ENCODE data around the gene ZNHIT2. TPM values are rescaled to one million over a fixed set of nuclear protein-coding genes. Genes with fewer than 3 reads are reported as not detected.
A peak's percentile ranks its signal among the peaks of the same experiment; 100 is the strongest.

ZNHIT2 gene
- total RNA-seq, 1 donor, result 11.0 TPM

DNA sequence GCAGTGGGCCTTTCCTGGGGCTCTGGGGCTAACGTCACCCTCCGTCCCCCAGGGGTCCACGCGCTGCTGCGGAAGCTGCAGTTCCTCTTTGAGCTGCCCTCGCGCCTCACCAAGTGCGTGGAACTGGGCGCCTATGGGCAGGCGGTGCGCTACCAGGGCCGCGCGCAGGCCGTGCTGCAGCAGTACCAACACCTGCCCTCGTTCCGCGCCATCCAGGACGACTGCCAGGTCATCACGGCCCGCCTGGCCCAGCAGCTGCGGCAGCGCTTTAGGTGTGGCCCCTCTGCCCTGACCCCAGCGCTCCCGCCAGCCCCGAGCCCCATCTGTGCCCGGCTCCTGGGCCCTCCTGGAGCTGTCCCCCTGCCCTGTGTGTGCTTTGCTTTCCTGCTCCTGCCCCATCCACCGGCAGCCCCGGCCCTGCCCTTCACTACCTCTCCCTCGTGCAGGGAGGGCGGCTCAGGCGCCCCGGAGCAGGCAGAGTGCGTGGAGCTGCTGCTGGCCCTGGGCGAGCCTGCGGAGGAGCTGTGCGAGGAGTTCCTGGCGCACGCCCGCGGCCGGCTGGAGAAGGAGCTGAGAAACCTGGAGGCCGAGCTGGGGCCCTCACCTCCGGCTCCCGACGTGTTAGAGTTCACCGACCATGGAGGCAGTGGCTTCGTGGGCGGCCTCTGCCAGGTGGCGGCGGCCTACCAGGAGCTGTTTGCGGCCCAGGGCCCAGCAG is 9.6 kb downstream of the ZNHIT2 start:
- DNase-seq (ENCODE audit: low read depth in 2 of 3, low spot score in 2 of 3), result no peak

DNA sequence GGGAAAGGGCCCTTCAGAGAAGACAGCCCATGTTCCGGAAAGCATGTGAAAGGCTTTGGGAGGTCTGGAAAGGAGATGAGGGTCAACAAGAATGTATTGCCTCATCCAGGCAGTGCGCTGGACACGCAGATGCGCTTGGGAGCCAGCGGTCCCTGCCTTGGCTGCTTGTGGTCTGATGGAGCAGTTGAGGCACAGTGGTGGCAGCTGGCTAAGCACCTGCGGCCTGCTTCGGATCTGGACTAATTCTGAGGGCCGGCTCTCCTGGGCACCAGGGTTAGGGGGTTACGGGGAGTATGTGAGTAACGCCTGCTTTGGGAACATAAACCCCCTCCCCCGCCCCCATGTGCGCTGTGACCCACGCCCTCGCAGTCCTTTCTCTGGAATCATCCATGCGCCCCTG is 10.4 kb downstream of the ZNHIT2 start:
- no peak for DNase-seq (ENCODE audit: low read depth in 2 of 3, low spot score in 2 of 3)

DNA sequence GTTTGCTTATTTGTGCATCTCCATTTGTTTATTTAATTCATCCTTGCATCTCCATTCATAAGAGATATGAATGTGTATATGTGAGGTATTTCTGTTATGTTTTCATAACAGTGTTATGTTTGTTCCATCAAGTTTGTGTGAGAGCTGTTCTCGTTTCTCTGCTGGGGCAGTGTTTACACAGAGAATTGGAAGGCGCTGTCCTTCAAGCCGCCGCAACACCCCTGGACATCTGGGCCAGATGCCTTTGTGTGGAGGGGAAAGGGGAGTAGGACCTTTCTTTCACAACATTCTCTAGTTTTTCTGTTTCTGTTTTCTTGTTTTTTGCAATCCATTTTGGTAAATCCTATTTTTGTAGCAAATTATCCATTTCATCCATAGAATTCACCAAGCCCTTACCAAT is 12.9 kb downstream of the ZNHIT2 start:
- no peak for DNase-seq (ENCODE audit: low read depth in 2 of 3, low spot score in 2 of 3)

DNA sequence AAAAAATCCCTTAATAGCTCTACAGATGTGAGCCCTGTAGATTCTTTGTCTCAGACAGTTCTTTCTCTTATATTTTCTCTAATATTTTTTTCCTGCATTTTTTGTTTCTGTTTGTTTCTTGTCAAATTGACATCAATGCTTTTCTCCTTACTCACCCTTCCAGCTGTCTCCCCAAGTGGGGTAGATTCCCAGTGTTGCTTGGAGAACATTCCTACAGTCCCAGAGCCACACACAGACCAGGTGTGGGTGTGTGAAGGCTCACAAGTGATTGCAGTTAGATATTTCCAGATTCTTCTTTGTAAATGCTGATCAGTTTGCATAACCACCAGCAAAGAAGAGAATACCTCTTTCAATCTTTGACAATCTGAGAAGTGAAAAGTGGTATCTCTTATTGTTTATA is 14.0 kb downstream of the ZNHIT2 start:
- DNase-seq (ENCODE audit: low read depth in 2 of 3, low spot score in 2 of 3), result no peak

DNA sequence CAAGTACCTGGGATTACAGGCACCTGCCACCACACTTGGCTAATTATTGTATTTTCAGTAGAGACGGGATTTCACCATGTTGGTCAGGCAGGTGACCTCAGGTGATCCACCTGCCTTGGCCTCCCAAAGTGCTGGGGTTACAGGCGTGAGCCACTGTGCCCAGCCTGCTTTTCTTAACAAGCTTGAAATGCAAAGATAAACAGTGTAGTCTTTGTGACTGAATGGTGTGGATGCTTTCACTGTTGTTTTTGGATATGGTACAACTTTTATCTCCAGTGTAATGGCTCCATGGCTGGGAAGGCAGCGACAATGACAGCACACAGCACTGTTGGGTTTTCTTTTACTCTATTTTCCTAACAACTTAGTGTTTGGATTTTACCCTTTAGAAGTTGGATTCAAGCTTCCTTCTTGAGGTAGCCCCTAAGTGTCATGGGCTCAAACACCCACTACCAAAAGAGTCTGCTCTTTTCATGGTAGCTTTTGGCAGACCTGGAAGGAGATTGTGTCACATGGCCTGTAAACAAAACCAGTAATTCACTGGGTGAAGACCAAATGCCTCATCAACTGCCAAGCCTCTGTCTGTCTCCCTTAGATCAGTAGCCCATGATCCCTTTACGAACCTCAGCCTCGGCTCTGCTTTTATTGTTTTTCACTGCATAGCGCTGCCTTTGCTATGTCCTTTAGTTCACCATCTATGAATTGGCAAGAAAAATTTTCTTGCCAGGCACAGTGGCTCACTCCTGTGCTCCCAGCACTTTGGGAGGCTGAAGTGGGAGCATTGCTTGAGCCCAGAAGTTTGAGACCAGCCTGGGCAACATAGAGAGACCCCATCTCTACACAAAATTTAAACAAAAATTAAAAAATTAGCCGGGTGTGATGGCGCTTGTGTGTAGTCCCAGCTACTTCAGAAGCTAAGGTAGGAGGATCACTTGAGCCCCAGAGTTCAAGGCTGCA is 15.1 kb downstream of the ZNHIT2 start:
- no peak for DNase-seq (ENCODE audit: low read depth in 2 of 3, low spot score in 2 of 3)

DNA sequence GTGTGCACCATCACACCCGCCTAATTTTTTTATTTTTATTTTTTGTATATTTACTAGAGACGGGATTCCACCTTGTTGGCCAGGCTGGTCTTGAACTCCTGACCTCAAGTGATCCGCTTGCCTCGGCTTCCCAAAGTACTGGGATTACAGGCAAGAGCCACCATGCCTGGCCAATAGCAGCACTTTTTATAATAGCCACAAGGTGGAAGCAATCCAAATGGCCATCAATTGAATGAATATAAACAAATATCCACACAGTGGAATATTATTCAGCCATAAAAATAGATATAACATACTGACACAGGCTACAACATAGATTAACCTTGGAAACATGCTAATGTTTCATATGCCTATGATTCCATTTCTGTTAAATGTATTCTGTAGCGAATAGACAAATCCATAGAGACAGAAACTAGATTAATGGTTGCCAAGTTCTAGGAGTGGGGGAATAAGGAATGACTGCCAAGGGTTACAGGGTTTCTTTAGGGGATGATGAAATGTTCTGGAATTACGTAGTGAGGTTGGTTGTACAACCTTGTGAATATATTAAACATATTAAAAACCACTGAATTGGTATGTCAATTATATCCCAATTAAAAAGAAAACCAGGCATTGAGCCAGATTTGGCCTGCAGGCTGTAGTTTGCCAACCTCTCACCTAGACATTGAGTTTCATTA is 16.7 kb downstream of the ZNHIT2 start:
- no peak for DNase-seq (ENCODE audit: low read depth in 2 of 3, low spot score in 2 of 3)

DNA sequence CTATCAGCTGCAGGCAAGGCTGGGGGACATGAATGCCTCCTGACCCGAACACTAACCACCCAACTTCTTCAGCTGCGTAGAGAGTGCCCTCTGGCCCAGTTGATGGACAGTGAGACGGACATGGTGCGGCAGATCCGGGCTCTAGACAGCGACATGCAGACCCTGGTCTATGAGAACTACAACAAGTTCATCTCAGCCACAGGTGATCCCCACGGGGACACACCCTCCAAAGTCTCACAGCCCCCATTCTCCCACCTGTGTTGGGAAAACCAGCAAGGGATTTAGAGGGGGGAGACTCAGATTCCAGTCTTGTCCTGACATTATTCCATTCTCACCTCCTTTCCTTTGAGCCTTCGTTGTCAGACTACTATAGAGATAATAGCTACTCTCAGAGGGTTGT is 20.6 kb downstream of the ZNHIT2 start:
- DNase-seq (ENCODE audit: low read depth in 2 of 3, low spot score in 2 of 3), result no peak

DNA sequence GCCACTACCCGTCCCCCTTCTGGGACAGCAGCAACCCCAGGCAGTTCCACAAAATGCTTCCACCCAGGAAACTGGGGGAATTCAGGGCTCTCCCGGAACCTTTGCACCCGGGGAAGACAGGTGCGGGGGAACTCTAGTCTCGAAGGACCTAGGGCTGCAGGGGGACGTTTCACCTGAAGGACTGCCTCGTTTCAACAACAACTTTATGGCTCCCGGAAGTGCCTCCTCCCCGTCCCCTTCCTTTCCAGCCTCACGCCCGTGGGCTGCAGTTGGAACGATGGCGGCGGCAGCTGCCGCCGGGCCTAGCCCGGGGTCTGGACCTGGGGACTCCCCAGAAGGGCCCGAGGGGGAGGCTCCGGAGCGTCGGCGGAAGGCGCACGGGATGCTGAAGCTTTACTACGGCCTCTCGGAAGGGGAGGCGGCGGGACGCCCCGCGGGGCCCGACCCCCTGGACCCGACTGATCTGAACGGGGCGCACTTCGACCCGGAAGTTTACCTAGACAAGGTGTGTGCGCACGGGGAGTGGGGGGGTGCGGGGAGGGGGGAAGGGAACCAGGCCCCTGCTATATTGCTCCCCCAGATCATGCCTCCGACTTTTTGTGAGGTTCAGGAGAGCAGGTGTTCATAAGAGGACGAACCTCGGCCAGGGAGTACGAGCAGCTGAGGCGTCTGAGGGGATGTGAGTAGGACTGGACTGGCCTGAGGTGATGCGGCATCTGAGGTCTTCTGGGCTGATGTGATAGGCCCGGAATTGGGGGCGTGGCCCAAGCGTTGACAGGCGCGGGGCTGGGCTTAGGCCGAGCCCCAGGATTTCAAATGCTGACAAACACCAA is 21.3 kb downstream of the ZNHIT2 start, which contains the start of gene VPS51:
TSS of gene VPS51 (plus strand) at position 241 of the 833 bp plus-strand sequence. CDS start at position 278, 37 bp downstream.
- peak; percentile 72 to 93 (median 89) for DNase-seq (ENCODE audit: low read depth in 2 of 3, low spot score in 2 of 3)

DNA sequence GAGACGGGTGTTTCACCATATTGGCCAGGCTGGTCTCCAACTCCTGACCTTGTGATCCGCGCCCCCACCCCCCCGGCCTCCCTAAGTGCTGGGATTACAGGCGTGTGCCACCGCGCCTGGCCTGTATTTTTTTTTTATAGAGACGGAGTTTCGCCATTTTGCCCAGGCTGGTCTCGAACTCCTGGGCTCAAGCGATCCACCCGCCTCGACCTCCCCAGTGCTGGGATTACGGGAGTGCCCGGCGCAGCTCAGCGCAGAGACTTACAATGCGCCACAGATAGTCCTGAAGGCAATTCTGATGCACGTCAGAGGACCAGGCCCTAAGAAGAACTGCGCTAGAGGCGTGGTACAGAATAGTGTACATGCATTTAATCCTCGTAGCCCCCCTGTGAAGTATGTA is 22.1 kb downstream of the ZNHIT2 start:
- no peak for DNase-seq (ENCODE audit: low read depth in 2 of 3, low spot score in 2 of 3)

DNA sequence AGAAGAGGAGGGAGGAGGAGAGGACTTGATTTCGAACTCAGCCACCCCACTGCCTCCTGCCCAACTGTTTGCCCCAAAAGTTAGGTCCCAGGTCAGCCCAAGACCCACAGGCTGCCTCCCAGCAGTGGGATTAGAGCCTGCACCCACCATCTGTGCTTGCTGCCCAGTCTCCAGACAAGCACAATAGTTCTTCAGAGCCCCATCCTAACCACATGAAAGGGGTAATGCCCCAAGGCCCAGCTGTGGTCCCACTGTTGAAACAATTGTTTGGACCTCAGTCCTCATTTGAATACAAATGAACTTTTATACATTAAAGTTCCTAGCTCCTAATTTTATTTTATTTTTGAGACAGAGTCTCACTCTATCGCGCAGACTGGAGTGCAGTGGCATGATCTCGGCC is 26.9 kb downstream of the ZNHIT2 start:
- no peak for DNase-seq (ENCODE audit: low read depth in 2 of 3, low spot score in 2 of 3)

DNA sequence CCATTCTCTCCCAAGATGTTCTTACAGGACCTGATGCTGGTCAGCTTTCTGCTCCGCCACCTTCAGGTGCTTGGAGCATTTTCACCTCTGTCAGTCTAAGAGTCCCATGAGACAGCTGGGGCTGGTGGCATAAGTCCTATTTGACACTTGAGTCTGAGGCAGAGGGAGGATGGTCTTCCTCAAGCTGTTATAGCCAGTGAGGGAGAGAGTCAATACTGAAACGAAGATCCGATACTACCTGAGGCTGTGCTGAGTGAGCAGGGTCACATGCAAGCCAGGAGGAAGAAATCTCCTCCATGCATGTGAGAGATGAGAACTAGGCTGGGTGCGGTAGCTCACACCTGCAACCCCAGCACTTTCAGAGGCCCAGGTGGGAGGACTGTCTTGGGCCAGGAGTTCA is 27.9 kb downstream of the ZNHIT2 start:
- DNase-seq (ENCODE audit: low read depth in 2 of 3, low spot score in 2 of 3), result no peak

DNA sequence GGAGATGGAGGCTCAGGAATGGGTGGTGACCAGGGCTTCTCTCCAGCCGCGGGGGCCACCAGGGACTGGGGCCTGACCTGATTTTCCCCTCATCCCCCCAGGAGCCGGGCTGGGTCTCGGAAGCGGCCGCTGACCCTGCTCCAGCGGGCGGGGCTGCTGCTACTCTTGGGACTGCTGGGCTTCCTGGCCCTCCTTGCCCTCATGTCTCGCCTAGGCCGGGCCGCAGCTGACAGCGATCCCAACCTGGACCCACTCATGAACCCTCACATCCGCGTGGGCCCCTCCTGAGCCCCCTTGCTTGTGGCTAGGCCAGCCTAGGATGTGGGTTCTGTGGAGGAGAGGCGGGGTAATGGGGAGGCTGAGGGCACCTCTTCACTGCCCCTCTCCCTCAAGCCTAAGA is 29.7 kb downstream of the ZNHIT2 start:
- no peak for DNase-seq (ENCODE audit: low read depth in 2 of 3, low spot score in 2 of 3)

DNA sequence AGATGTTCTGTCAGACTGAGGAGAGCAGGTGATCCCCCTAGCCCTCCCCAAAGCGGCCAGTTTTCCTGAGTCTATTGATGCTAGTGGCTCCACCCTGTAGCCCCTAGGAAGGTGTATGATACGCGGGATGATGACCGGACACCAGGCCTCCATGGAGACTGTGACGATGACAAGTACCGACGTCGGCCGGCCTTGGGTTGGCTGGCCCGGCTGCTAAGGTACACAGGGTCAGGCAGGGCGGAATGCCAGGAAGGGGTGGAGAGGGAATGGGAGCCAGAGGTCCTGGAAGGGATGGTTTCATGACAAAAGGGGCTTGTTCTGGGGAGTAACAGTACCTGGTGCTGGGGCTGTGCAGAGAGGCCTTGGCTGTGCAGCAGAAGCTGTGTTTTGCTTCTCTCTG is 30.3 kb downstream of the ZNHIT2 start:
- DNase-seq (ENCODE audit: low read depth in 2 of 3, low spot score in 2 of 3), result no peak

DNA sequence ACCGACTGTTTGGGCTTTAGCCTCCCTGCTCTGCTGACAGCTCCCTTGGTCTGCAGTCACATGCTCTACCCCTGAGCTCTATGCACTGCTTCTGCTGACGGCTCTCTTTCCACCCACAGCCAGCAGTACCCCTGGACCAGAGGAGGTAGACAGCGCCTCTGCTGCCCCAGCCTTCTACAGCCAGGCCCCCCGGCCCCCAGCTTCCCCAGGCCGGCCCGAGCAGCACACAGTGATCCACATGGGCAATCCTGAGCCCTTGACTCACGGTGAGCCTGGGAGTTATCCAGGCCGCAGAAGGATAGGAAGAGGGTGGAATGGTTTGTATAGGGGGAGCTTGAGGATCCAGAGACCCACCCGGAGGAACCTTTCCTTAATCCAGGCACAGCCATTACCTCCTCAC is 30.7 kb downstream of the ZNHIT2 start:
- DNase-seq (ENCODE audit: low read depth in 2 of 3, low spot score in 2 of 3), result no peak

DNA sequence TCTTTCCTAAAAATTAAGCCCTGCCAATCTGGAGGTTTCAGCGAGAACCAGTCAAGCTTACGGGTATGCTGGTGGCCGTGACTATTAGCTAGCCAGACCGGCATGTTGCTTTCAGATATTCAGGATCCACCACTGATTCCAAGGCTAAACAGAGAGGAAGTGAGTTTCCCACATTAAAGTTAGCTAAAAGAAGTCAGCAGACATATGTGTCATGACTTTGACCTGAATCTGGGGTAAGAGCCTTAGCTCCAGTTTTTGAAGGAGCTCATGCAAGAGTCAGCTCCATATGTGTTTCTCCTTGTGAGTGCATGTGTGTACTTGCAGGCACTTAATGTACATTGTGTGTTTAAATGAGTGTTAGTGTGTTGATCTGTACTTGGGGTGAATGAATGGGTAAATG is 32.1 kb downstream of the ZNHIT2 start:
- DNase-seq (ENCODE audit: low read depth in 2 of 3, low spot score in 2 of 3), result no peak

DNA sequence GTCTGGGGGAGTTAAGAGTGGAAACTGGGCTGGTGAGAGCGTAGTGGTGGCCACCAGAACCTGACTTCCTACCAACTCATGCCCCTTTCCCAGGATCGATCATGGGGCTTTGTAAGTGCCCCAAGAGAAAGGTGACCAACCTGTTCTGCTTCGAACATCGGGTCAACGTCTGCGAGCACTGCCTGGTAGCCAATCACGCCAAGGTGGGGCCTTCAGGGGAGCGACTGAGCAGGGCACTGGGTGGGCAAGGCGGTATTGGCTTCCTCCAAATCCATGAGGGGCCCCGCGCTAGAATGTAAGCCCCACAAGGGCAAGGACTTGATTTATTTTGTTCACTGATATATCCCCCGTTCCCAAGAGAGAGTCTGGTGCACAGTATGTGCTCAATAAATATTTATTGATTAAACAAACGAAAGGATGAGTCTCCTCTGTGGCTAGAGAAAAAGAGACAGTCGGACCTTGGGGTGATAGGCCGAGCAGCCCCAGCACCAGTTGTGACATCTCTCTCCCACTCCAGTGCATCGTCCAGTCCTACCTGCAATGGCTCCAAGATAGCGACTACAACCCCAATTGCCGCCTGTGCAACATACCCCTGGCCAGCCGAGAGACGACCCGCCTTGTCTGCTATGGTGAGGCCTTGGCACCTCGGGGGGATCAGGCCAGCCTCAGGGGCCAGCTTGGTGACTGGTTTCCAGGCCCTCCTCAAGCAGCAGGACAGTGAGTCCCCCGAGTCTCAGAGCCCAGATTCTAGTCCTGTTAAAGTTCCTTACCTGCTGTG is 32.7 kb downstream of the ZNHIT2 start:
- DNase-seq (ENCODE audit: low read depth in 2 of 3, low spot score in 2 of 3), result no peak

DNA sequence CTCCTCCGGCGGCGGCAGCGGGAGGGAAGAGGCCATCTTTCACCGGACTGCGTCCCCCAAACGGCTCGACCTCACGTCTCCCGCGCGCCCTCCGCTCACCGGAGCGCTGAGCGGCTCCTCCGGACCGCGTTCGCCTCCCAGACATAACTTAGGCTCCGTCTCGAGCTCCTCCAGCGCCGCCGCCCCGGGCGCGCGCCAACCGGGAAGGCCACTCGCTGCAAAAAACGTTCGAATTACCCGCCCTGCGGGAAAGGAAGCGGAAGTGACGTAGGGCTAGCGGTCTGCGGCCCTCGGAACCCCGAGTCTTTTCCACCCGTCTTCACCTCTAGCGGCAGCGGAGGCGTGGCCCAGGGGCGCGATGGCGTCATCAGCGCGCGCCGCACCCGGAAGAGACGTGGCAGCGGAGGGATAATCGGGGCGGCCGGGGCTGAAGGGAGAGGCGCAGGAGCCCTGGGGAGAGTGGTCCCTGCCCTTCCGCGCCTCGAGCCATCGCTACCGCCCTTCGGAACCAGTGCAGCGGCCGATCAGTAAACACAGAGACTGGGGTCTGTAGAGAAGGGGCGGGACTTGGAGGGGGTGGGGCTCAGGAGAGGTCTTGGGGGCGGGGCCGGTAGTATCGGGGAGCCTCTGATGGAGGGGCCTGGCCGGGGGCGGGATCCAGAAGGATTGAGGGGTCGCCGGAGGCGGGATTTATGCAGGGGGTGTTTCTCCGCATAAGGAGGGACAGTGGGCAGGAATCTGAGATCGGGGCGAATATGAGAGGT is 33.5 kb downstream of the ZNHIT2 start, which contains the start of the genes CDCA5 and ZFPL1:
TSS of gene CDCA5 (minus strand) at position 207 of the 764 bp plus-strand sequence. CDS start at position 145, 62 bp downstream.
TSS of gene ZFPL1 (plus strand) at position 389 of the 764 bp plus-strand sequence. CDS start 477 bp downstream, outside the sequence.
- peak; percentile 93 to 96 (median 93) for DNase-seq (ENCODE audit: low read depth in 2 of 3, low spot score in 2 of 3)

DNA sequence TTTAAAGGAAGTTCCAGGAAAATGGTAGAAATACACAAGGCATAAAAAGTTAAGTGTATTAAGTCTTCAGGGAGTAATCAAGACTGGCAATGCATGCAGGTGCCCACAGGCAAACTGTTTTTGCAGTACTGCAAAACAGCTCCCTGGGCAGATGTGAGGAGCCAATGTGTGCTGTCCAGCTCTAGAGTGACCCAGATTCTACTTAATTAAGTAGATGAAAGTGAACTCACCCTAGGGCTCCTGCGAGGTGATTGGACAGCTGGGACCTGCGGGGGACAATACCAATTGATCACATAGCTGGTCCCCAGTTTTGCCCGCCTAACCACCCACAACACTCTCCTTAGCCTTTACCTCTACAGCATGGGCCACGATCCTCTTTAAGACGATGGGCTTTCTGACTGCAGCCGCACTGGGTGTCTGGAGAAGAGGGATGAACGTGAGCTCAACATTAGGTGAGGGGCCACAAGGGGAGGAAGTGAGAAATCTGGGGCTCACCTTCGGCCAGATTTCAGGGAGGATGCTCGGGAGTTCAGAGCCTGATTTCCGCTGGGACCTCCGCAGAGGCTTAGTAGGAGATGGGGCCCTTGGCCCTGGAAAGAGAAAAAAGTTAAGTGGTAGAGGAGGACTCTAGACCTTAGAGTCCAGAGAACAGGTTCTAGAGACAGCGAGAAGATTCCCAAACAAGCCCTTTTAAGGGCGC is 34.2 kb downstream of the ZNHIT2 start:
- no peak for DNase-seq (ENCODE audit: low read depth in 2 of 3, low spot score in 2 of 3)
